Activated T-cell treated with anti-CD3 and anti-CD28 coated beads, Interleukin-2, amount 50 U/mL, for 4 hours (primary cell): ENCODE data around the gene FOXE1. TPM values are rescaled to one million over a fixed set of nuclear protein-coding genes. Genes with fewer than 3 reads are reported as not detected.
A peak's percentile ranks its signal among the peaks of the same experiment; 100 is the strongest.

Source experiments
- ATAC-seq, 2 donors: fragments of 200-7000 bp; cut with Tn5 transposase; one replicate each; pipeline ENCODE4 v1.10.0; 2021
- DNase-seq: peaks from one replicate; pipeline ENCODE4 v3.0.0-alpha.2; 2020
- H3K27me3 Mint-ChIP-seq: one replicate; pipeline ENCODE4 v1.8.0; 2021; ENCODE audit warnings: low read depth, mixed read lengths
- H3K36me3 Mint-ChIP-seq: one replicate; pipeline ENCODE4 v1.8.0; 2022; ENCODE audit warnings: mixed read lengths; ENCODE audit not compliant: insufficient read depth
- H3K4me1 Mint-ChIP-seq: one replicate; pipeline ENCODE4 v1.8.0; 2021; ENCODE audit warnings: low read depth, mixed read lengths
- H3K4me3 Mint-ChIP-seq: one replicate; pipeline ENCODE4 v1.8.0; 2021; ENCODE audit warnings: mild to moderate bottlenecking, moderate library complexity, mixed read lengths
- H3K9me3 Mint-ChIP-seq: one replicate; pipeline ENCODE4 v1.8.0; 2021; ENCODE audit warnings: mixed read lengths
- total RNA-seq, 3 donors: library from RNA; stranded (reverse); gene quantifications; one replicate each; pipeline ENCODE4 v1.2.1, GENCODE V29; 2021

FOXE1 gene
- total RNA-seq, 3 donors from 2014 or later = not detected

- peaks cover 6% of the 10 kb centered on the region for H3K36me3 Mint-ChIP-seq
- H3K9me3 Mint-ChIP-seq = no peaks in the 10 kb centered on the region
- H3K27me3 Mint-ChIP-seq = no peaks in the 10 kb centered on the region
- no peak for DNase-seq
- no peak overlapping the region for H3K4me3 Mint-ChIP-seq
- H3K4me1 Mint-ChIP-seq = peaks cover 50% of the 10 kb centered on the region
- no peak for ATAC-seq
Measured at GRCh38 chr9:97900103-97900737, 47.2 kb downstream of the FOXE1 start.

DNA sequence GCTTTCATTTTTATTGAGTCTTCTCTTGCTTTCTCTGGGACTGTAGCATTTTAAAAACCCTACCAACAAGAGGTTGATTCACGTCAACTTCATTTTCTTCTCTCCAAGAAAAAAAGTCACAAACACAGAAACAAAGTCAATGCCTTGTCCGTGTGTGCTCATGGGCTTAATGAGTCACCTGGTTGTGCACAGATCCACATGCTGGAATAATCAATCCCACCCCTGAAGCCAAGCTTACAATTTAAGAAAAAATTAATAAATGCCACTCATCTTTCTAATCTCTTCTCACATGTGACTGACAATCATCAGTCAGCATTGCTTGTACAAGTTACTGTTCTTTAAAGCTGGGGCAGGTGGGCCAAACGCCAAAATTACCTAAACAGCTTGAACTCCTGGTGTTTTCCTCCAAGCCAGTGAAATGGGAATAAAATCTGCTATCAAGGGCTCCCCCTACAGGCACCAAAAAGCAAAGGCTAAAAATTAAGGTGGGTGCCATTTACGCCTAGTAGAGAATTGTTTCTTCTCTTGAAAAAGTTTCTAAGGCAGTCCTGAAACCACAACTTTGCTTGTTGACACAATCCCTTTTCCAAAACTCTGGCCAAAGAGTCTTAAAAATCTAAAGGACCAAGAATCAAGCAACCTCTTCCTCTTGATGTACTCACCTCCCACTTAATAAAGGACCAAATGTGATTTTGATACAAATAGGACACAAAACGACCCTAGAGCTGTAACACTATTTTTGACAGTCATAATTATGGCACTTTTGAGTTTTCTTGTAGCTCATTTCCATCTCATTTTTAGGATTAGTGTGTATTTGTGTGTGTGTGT is 47.9 kb downstream of the FOXE1 start:
- Mint-ChIP-seq H3K27me3 (no peaks in the 10 kb centered on the region), H3K4me1 (peaks cover 56% of the 10 kb centered on the region), H3K4me3 (no peak overlapping the region), H3K36me3 (peaks cover 6% of the 10 kb centered on the region), H3K9me3 (no peaks in the 10 kb centered on the region)
- ATAC-seq (no peak), DNase-seq (no peak)

DNA sequence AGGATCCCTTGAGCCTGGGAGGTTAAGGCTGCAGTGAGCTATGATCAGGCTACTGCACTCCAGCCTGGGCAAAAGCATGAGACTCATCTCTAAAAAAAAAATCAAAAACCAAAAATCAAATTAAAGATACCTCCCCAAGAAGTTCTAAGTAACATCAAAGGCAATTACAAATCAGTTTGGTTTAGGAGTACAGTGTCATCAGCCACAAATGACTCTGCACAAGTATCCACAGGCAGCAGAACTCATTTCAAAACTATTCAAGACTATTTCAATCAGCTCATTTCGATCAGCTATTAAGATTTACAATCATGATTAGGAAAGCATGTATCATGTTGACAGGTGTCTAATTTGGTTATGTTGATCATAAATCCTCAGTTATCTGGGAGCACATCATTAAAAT is 50.2 kb downstream of the FOXE1 start:
- no peak for DNase-seq
- no peak overlapping the region for H3K4me3 Mint-ChIP-seq
- peak; percentile 65 to 66 for ATAC-seq
- no peaks in the 10 kb centered on the region for H3K27me3 Mint-ChIP-seq
- peaks cover 12% of the 10 kb centered on the region for H3K36me3 Mint-ChIP-seq
- peaks cover 75% of the 10 kb centered on the region for H3K4me1 Mint-ChIP-seq
- H3K9me3 Mint-ChIP-seq = no peaks in the 10 kb centered on the region

GRCh38 chr9:97904725-97905124 is 51.7 kb downstream of the FOXE1 start:
- peaks cover 22% of the 10 kb centered on the region for H3K36me3 Mint-ChIP-seq

DNA sequence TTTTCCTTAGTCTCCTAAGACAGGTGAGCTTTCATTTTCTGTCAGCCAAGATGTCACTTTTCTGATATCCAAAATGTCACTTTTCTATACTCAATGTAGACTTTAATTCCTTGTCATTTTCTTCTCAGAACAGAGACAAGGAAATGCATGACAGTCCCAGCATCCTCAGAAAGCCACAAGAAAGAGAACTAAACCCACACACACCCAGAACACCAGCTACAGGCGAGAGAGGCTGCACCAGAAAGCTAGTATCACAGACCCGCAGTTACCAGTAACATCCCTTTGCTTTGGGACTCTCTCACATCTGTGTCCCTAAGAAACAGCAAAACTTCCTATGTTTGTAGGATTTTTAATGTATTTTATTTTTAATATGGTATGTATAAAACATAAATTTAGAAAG is 52.2 kb downstream of the FOXE1 start:
- H3K36me3 Mint-ChIP-seq = peaks cover 26% of the 10 kb centered on the region
- peaks cover 86% of the 10 kb centered on the region for H3K4me1 Mint-ChIP-seq

More at GRCh38 chr9:97904725-97905124, 51.7 kb downstream of the FOXE1 start:
- Mint-ChIP-seq H3K4me3 (peak overlapping the region; percentile 63), H3K27me3 (no peaks in the 10 kb centered on the region), H3K9me3 (no peaks in the 10 kb centered on the region), H3K4me1 (peaks cover 86% of the 10 kb centered on the region)
- DNase-seq = no peak
- peak; percentile 56 for ATAC-seq

More for the DNA sequence above, 52.2 kb downstream of the FOXE1 start:
- no peaks in the 10 kb centered on the region for H3K9me3 Mint-ChIP-seq
- peak; percentile 62 to 66 for ATAC-seq
- peak; percentile 36 for DNase-seq
- H3K27me3 Mint-ChIP-seq = no peaks in the 10 kb centered on the region
- peak overlapping the region; percentile 63 for H3K4me3 Mint-ChIP-seq

Other genes starting within 250 kb of the FOXE1 start
- 10 to 100 TPM; 12.8 to 15.1 (median 14.7) TPM for gene TSTD2, start 219.9 kb upstream of the FOXE1 start, total RNA-seq
- 10 to 100 TPM; 48.1 to 50.9 (median 48.1) TPM for gene NCBP1, start 219.4 kb upstream of the FOXE1 start, total RNA-seq
- 10 to 100 TPM; 11.3 to 12.6 (median 11.4) TPM for gene XPA, start 155.9 kb upstream of the FOXE1 start, total RNA-seq
- 10 to 100 TPM; 12.3 to 16.9 (median 16.0) TPM for gene TRMO, start 69.3 kb downstream of the FOXE1 start, total RNA-seq
- under 1 TPM; 0.46 to 0.61 (median 0.46) TPM for gene HEMGN, start 84.9 kb downstream of the FOXE1 start, total RNA-seq
- gene ANP32B, start 130.1 kb downstream of the FOXE1 start, total RNA-seq = 100 to 1,000 TPM; 307 to 343 (median 326) TPM
- 10 to 100 TPM; 48.4 to 57.2 (median 49.1) TPM for gene NANS, start 203.5 kb downstream of the FOXE1 start, total RNA-seq